PC-9 (cell line): Measurements from ENCODE around the gene ACSL4.
"Not testable (repeated sequence)": the region's sequence is repeated elsewhere in the genome, so short reads cannot be mapped to it uniquely, and the experiment has no call there.

Source experiments
- CTCF ChIP-seq: fragments of 200-600 bp; sonication (generic); conservative IDR thresholded peaks from 2 replicates; pipeline ENCODE4 v1.6.1; 2017; ENCODE audit warnings: mixed run types, antibody characterized with exemption, mild to moderate bottlenecking, moderate library complexity
- EZH2 ChIP-seq: fragments of 200-600 bp; sonication (generic); IDR thresholded peaks from 2 replicates; pipeline ENCODE4 v1.8.0; 2017; ENCODE audit warnings: antibody characterized with exemption, low read depth

GRCh38 chrX:109637477-109637876, 95.6 kb downstream of the ACSL4 start:
- TF ChIP-seq CTCF, EZH2: not testable (repeated sequence)
